22Rv1 (cell line): ENCODE measurements around the gene ANOS1.
"Not testable (repeated sequence)": the region's sequence is repeated elsewhere in the genome, so short reads cannot be mapped to it uniquely, and the experiment has no call there.

Experiments
- CTCF ChIP-seq: fragments of 450-650 bp; IDR thresholded peaks from 2 replicates; pipeline ENCODE4 v1.5.1; 2017; ENCODE audit warnings: mild to moderate bottlenecking
- ZFX ChIP-seq: fragments of 450-650 bp; IDR thresholded peaks from 2 replicates; pipeline ENCODE4 v1.6.1; 2017; ENCODE audit warnings: antibody characterized with exemption, borderline replicate concordance

DNA sequence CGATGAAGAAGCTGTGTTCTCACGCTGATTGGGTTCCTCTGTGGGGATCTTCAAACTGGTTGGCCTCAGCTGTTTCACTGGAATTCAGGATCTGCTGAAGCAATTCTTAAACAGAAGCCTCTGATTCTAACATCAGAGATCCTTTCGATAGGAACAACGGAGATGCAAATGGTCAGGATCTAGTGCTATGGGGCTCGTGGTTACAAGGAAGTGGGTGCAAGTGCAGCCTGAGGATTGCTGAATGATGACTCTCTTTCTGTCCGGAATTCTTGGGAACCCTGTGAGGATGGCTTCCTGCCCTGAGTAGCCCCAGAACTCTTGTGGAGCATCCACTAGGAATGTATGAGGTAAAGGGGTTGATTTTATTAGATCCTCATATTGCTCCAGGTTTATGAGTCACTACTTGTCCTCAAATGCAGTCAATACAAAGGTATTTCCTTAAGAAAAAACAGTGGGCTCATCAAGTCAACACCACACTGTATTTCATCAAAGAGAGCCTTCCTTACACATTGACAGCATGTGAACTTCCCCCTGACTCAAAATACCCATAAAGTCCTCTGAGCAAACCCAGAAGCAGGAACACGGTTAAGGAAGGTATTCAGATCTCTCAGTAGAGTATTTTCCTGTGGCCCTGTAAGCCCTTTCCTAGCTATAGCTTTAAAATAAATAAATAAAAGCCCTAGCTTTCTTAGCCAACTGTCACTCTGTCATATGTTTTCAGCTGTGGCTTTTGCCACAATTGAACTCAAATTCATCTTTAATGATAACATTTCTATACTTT is 25.9 kb upstream of the ANOS1 start:
- not testable (repeated sequence) for TF ChIP-seq CTCF, ZFX
